ENCODE results near the gene PNMA8C.
"Not testable (repeated sequence)": the region's sequence is repeated elsewhere in the genome, so short reads cannot be mapped to it uniquely, and the experiment has no call there.

The PNMA8C gene

GRCh38 chr19:46410205-46411087, 18.3 kb downstream of the PNMA8C start:
- DNase-seq, result no peak

DNA sequence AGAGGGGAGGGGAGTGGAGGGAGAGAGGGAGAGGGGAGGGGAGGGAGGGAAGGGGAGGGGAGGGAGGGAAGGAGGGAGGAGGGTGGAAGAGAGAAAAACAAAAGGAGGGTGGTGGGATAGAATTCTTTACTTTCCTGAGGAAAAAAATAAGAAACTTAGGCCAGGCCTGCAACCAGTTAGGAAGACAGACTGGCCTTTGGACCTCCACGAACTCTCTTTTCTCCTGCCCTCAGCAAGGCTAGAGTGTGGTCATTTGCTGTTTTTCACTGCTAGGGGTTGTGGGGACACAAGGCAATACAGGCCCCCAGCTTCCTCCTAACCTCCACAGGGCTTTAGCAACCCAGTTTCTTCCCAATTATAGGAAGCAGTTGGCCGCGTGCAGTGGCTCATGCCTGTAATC, 19.5 kb downstream of the PNMA8C start:
- no peak for DNase-seq

GRCh38 chr19:46408664-46409039, 20.1 kb downstream of the PNMA8C start:
- DNase-seq, result no peak

DNA sequence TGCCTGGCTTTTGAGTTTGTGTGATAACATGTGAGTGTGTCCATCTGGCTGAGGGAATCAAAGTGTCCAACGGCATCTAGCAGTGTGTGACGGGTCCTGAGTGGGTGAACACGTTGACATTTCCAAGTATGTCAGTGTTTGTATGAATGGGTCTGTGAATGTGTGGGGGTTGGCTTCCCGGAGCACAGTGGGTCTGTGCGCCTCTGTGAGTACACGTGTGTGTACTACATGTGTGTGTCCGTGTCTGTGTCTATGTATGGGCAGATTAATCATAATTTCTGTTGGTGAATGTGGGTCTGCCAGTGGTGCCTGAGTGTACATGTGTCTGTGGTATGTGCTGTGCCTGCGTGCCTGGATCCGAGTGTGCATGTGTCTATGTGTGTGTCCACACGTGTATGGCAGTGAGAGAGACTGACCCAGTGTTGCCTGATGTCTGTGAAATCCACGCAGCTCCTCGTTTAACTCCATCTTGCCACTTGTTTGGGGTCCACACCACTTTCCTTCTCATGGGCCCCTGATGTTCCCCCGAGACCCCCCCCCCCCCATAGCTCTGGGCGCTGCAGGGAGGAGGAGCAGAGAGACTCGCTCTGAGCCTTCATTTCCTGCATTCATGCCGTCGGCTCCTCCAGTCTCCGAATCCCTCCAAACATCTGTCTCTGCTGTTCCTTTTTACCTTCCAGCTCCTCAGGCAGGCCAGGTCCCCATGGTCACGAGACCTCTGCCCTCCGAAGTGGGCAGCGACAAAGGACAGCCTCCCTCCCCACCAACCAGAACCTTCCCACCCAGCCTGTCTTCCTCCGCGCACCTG, 20.7 kb downstream of the PNMA8C start:
- no peak for DNase-seq

DNA sequence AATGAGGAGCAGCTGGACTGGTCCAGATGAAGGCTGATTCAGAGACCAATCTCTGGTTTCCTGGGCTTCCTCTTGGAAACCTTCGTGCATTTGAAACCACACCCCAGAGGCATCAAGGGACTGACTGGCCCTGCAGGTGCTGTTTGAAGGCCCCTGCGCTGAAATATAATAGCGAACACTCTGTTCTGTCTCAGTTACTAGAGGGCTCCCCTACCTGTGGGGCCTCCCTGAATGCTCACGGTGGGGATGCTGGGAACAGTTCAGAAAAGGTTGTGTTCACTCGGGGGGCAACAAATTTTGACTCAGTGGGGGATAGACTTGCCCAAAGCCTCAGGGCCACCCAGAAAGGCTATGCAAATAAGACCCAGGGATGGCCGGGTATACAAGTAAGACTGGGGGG, 21.8 kb downstream of the PNMA8C start:
- DNase-seq, result no peak

GRCh38 chr19:46404753-46405468, 23.8 kb downstream of the PNMA8C start:
- no peak for DNase-seq

GRCh38 chr19:46404055-46404752, 24.5 kb downstream of the PNMA8C start:
- DNase-seq, result no peak

GRCh38 chr19:46402725-46403124, 26.0 kb downstream of the PNMA8C start:
- DNase-seq, result no peak

- DNase-seq, result not testable (repeated sequence)
Measured at GRCh38 chr19:46397801-46398479, 30.8 kb downstream of the PNMA8C start.

- DNase-seq, result no peak
Measured at GRCh38 chr19:46394402-46394797, 34.3 kb downstream of the PNMA8C start.

DNA sequence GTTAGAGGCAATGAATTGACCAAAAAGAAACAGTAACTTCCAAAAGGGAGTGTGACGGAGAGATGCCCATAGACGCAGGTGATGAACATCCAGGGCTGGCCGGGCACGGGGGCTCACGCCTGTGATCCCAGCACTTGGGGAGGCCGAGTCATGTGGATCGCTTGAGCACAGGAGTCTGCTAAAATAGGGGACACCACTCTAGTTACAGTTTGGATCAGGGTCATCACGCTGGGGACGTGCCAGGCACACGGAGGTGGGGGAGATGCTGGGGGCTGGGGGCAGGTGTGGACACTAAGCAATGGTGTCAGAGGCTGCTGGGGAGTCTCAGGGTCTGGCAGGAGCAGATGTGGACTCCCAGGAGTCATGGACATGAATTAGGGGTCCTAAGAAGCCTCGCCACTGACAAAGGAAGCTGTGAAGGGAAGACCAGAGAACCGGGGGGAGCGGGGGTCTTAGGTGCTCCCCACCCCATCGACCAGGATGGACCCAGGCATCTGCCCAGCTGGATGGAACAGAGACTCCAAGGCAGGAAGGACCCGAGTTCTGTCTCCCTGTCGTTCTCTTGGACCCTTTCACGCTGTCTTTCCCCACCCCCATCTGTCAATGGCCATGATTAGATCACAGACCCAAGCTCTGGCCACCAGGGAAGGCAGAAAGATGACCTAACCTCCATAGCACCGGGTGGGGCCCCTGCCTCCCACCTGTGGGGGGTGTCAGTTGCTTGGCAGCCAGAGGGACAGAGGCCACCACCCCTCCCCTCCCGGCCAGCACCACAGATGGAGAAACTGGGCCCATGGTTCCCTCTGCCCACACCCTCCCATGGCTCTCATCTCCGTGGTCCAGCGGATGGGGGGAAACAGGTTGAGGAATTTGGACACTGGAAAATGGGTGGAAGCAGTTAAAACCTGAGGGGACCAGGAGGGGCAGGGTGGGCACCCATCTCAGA, 35.0 kb downstream of the PNMA8C start:
- DNase-seq, result no peak

DNA sequence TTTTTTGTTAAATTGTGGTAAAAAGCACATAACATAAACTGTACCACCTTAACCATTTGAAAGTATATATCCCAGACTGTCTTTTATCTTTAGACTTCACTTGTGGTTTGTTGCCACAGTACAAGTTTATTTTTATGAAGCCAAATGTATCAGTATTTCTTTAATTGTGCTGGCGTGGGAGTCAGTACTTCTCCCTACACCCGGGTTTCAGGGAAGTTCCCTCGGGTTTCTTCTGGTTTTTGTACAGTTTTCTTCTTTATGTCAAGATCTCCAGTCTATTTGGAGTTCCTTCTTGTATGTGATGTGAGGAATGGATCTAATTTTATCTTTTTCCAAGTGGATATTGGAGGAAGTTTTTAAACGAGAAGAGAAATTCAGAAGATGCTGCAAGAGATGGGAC, 35.9 kb downstream of the PNMA8C start:
- no peak for DNase-seq

DNA sequence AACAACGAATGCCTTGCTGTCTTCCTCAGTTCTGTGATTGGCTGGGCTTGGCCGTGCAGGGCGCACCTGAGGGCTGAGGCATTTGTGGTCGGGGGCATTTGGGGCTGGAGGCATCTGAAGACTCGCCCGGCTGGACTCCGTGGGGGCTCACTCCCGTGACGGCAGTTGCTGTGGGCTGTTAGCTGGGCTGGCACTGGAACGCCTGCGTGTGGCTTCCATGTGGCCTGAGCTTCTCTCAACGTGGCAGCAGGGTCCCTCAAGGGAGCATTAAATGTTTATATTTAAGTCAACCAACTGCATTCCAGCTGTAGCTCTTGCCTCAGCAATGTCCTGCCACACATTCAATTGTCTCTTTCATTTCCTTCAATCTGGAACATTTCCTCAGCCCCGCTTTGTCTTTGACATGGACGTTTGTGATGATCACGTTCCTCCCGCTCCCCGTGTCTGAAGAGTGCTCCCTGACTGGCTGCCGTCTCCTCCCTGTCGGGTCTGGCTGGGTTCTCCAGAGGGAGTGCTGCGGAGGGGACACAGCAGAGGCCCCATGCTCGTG, 36.4 kb downstream of the PNMA8C start:
- DNase-seq, result no peak

GRCh38 chr19:46391296-46392251, 37.2 kb downstream of the PNMA8C start:
- DNase-seq, result no peak

DNA sequence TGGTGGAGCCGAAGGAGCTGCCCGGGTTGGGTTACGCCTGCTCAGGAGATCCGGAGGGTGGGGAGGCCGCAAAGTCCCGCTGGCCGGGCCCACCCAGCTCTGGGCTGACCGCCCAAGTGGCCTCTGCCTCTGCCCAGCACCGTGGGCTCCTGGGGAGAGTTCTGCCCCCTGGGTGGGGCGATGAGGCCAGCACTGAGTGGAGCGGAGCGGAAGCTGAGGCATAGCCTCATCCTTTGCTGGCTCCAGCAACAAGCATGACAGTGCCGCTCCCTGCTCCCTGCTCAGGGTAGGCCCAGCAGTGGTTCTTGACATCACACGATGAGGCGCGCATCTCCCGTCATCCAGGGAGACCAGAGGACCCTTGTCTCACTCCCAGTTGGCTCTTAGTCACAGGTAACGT, 37.9 kb downstream of the PNMA8C start:
- DNase-seq, result no peak

DNA sequence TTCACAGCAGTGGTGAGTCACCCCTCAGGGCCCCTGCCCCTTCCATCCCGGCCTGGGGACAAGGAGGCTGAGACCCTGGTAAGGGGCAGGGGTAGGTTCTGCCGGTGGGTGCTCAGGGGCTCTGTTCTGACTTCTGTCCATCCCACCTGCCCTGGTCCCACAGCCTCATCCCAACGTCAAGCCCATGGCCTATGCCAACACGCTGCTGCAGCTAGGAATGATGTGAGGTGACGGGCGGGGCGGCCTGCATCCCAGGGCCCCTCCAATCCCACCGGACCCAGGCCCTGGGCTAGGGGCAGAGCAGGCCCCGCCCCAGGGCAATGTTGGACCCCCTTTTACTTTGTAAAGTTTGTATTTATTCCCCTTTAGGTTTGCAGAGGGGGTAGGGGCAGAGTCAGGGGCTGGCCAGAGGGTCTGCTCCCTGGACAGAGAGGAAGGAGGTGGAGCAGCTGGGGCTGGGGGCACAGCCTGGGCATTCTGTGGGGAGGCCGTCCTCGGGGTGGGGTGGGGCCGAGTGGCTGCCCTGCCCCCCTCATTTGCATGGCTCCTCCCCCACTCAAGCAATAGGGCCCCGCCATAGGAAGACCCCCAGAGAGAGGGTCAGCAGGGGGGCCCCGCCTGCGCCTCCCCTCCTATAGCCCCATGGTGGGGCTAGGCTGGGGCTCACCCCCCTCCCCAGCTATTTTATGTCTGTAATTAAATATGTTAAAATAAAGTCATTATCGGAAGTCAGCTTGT, 38.4 kb downstream of the PNMA8C start:
- no peak for DNase-seq

- no peak for DNase-seq
Measured at GRCh38 chr19:46388311-46389095, 40.2 kb downstream of the PNMA8C start.

DNA sequence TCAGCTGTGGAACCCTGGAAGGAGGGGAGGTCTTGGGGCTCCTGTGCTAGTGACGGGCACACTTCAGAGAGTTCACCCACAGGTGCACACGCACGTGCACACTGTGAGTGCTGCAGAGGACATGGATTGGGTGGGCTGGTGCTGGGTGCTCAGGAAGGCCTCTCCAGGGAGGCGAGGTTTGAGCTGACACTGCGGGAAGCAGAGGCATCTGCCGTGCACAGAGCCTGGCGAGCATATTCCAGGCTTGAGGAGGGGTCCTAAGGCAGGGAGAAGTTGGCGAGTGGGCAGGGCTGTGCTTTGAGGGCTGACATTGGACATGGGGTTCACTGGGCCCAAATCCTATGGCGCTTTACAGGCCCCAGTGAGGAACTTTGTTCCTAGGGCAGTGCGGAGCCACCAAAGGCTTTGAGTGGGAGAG, 41.0 kb downstream of the PNMA8C start:
- DNase-seq, result no peak

Data from activated T-cell treated with anti-CD3 and anti-CD28 coated beads for 4 hours (primary cell).